Activated T-helper 1 cell treated with anti-CD3 and anti-CD28 coated beads, Interleukin-2, amount 50 U/mL, for 16 hours (primary cell): ENCODE measurements around the gene STARD3.

Experiments
- DNase-seq, 2 donors: peaks; one replicate each; pipeline ENCODE4 v3.0.0-alpha.2; 2020; ENCODE audit warnings: low read depth in 1 of 2, low spot score in 1 of 2

Gene STARD3

DNA sequence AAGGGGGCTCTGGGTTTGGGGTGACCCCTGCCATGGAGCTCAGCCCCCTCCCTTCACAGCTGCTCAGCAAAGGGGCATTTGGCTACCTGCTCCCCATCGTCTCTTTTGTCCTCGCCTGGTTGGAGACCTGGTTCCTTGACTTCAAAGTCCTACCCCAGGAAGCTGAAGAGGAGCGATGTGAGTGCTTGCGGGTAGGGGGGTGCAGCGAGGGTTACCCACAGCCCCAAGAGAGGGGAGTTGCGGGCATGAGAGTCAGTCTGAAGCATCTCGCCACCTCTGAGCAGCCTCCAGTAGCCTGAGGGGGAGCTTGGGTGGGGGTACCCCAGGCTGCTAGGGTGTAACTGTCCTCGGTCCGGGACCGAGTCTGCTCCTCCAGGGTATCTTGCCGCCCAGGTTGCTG is 21.4 kb downstream of the STARD3 start:
- DNase-seq: no peak

DNA sequence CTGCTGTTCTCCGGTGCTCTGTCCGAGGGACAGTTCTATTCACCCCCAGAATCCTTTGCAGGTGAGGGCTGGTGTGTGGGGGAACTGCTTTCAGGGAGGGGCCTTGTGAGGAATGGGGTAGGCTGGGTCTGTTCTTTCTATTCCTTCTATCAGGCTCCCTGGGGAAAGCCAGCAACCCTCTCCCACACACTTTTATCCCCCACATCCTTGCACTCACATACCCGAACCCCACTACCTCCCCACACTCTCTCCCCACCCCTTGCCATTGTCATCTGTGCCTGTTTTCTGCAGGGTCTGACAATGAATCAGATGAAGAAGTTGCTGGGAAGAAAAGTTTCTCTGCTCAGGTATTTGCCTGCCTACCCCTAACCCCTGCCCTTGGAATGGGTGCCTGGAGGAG is 21.8 kb downstream of the STARD3 start:
- DNase-seq: no peak

DNA sequence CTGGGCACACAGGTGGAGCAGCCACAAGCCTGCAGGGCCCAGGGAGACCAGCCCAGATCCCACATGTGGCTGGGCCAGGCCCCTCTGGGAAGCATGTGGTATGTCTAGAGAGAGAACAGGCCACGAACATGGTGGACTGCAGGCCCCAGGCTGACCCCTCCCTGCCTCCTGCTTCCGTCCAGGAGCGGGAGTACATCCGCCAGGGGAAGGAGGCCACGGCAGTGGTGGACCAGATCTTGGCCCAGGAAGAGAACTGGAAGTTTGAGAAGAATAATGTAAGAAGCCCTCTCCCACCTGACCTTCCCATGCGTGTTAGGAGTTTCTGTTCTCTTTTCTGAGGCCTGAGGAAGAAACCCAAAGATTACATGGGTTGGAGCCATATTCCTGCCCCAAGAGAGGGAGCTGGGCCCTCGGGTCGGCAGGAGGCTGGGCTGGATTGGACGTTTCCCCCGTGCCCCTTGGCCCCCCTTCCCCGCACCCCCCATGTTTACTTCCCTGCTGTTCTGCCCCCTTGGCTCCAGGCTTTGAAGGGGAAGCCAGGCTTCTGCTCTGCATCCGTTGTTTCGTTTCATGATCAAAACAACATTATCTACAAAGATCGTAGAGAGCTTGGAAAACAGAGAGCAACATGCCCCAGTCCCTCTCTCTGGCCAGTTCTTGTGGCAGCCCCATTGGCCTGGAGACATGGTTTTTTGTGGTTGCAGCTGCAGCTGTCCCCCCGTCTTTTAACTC is 22.5 kb downstream of the STARD3 start:
- DNase-seq: no peak

DNA sequence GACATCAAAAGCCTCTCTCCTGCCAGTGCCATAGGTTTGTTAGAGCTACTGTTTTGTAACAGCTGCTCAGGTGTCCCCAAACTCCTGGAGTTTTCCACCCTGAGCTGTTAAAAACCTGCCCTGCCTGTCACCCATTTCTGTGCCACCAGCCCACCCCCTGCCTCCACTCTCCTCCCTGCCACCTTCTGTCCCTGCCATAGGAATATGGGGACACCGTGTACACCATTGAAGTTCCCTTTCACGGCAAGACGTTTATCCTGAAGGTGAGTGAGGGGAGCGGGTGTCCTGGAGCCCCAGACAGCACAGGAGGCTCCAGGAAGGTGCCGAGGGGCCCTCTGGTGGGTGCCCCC is 23.0 kb downstream of the STARD3 start:
- no peak for DNase-seq

DNA sequence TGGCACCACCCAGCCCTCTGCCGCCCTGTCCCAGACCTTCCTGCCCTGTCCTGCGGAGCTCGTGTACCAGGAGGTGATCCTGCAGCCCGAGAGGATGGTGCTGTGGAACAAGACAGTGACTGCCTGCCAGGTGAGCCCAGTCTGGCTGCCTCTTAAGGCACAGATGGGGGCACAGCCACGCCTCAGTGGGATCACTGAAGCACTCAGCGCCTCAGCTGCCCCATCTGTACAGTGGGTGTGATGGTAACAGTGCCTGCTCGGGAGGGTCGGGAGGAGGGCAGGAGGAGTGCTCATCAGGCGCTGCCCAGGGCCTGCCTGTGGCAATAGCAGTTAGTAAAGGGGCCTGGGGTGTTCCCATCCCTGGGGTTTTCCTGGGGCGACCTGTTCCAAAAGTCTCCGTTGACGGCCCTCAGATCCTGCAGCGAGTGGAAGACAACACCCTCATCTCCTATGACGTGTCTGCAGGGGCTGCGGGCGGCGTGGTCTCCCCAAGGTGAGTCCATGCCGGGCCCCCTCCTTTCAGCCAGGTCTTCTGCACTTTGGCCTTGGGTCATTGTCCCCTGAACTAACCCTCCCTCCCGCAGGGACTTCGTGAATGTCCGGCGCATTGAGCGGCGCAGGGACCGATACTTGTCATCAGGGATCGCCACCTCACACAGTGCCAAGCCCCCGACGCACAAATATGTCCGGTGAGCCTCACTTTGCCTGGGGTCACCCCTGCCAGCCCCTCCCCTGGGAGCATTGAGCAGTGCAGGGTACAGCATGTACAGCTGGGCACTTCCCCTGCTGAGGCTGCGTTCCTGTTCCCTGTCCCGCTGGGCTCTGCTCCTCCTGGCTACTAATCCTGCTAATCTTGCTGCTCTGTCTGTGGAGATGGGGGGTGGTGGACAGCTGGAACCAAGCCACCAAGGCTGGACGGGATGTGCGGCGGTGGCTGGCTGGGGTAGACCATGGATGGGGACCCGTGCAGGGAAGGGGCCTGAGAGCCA is 23.7 kb downstream of the STARD3 start:
- no peak for DNase-seq

DNA sequence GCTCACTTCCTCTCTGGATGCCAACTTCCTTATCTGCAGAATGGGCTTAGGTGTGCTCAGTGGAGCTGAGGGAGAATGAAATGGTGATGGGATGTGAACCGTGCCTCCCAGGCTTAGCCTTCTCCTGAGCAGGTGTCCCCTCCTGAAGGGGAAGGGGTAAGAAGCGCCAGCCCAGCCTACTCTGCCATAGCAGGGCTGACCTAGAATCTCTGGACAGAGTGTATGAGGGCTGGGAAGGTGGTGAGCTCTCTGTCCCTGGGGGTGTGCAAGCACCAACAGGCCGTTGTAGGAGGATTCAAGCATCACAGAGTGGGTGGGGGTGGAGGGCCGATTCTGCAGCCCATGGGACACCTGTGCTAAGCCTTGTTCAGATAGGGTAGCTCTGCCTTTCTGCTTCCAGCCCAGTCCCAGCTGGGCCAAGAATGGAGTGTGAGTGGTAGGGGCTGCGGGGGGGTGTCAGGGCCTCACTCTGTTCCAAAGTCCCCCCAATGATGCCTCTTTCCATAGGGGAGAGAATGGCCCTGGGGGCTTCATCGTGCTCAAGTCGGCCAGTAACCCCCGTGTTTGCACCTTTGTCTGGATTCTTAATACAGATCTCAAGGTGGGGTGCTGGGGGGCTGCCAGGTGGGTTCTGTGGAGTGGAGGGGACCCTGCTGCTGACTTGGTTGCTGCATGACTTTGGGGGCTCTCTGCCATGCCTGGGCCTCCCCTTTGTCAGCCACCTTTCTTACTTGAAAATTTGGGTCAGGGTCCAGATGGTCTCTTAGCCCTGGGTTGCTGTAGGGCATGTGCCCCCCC is 25.0 kb downstream of the STARD3 start:
- DNase-seq: no peak

DNA sequence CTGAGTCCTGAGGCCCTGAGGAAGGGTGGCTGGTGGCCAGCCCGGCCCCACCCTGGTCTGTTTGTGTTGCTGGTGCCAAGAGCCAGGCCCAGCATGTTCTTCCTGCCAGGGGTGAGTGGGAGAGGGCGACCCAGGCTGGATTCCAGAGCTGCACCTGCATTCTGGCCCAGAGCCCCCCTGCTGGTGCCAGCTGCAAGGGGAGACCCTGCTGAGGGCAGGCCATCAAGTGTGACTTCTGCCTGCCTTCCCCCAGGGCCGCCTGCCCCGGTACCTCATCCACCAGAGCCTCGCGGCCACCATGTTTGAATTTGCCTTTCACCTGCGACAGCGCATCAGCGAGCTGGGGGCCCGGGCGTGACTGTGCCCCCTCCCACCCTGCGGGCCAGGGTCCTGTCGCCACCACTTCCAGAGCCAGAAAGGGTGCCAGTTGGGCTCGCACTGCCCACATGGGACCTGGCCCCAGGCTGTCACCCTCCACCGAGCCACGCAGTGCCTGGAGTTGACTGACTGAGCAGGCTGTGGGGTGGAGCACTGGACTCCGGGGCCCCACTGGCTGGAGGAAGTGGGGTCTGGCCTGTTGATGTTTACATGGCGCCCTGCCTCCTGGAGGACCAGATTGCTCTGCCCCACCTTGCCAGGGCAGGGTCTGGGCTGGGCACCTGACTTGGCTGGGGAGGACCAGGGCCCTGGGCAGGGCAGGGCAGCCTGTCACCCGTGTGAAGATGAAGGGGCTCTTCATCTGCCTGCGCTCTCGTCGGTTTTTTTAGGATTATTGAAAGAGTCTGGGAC is 25.8 kb downstream of the STARD3 start:
- no peak for DNase-seq

DNA sequence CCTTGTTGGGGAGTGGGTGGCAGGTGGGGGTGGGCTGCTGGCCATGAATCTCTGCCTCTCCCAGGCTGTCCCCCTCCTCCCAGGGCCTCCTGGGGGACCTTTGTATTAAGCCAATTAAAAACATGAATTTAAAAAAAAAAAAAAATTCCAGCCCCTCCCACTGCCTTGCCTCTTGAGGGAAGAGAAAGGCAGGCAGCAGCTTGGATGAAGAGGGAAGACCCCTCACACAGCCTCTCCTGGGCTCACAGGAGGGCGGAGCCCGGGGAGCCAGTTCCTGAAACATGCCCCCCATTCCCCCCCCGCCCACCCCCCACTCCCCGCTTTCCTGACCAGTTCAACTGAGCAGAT is 26.4 kb downstream of the STARD3 start:
- DNase-seq: no peak

DNA sequence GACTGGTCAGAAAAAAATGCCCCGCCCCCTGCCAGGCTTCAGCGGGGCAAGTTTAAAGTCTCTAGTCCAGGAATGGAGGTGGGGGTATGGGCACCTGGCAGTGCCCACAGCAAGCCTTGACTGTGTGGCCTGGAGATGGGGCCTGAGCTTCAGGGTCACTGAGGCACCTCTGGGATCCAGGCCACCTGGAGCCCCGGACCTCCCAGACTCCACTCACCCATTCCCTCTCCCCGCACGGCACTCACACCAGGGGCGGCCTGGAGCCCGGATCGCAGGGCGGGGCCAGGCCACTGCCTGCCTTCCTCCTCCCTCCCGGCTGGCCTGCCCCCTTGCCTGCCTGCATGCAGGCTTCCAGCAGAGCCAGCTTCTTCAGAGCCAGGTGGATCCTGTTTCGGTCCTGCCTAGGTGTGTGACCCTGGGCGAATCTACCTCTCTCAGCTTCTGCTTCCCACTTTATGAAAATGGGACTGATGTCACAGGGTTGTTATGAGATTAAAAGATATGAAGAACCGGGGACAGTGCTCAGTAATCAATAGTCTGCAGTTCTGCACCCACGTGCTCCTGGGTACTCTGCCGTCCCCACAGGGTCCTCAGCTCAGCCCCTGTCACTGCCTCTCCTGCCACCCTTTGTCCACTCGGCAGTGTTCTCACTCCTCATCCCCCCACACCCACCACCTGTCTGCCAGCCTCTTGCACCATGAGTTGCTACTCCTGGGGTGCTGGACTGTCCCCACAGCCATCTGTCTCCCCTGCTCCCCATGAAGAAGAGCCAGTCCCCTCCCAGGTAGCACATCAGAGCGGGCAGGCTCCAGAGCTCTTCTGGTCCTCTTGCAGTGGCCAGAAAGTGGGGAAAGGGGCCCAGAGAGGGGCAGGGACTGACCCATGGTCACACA is 27.0 kb downstream of the STARD3 start:
- DNase-seq: no peak

DNA sequence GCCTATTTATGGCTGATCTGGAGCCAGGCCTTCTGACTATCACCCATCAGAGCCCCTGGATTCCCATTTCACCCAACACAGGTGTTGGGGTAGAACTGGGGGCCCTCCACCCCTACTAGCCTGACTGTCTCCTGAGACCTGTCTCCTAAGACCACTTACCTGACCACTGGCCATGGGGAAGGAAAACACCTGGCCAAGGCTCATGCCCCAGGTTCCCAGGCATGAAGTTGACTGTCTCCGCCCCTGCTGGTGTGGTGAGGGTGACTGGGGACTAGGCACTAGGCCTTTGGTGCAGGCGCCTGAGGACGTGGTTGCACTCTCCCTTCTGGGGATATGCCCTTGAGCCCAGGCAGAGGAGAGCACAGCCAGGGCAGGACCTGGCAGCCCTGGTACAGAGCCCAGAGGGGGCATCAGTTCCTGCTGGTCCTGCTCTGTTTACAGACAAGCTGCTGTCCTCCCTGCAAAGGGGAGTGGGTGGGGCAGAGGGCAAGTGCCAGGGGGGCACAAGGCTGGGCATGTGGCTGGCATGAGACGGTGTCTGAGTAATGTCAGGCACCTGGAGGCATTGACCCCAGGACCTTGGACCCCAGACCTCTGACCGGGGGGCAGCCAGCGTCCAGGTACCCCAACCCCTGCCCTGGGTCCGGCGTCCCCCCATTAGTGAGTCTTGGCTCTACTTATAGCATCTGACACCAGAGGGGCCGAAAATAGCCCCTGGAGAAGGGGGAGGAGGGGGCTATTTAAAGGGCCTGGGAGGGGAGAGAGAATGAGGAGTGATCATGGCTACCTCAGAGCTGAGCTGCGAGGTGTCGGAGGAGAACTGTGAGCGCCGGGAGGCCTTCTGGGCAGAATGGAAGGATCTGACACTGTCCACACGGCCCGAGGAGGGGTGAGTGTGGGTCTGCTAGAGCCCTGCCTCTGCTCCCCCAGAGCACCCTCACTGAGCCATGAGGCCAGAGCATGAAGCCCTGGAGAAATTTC is 27.9 kb downstream of the STARD3 start, which contains the start of gene TCAP:
Gene TCAP, plus strand, starts transcription at position 769 of the 981 bp plus-strand sequence. Its CDS starts 11 bp downstream, at position 780.
- no peak for DNase-seq

DNA sequence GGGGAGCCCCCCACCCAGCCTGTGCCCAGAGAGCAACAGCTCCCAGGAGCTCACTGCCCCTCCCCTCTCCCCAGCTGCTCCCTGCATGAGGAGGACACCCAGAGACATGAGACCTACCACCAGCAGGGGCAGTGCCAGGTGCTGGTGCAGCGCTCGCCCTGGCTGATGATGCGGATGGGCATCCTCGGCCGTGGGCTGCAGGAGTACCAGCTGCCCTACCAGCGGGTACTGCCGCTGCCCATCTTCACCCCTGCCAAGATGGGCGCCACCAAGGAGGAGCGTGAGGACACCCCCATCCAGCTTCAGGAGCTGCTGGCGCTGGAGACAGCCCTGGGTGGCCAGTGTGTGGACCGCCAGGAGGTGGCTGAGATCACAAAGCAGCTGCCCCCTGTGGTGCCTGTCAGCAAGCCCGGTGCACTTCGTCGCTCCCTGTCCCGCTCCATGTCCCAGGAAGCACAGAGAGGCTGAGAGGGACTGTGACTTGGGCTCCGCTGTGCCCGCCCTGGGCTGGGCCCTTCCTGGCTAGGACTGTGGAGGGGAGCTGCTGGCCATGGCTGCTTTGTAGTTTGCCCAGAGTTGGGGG is 28.8 kb downstream of the STARD3 start:
- no peak for DNase-seq

DNA sequence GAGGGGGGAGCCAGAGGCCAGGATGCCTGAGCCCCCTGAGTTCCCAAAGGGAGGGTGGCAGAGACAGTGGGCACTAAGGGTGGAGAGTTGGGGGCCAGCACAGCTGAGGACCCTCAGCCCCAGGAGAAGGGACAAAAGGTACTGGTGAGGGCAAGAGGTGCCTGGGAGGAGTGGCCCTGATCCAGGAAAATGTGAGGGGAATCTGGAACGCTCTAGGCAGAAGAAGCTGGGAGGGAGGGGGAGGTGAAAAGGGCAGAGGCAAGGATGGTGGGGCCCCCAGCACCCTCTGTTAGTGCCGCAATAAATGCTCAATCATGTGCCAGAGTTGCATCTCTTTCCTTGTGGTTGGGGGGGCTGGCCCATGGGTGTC is 29.3 kb downstream of the STARD3 start:
- DNase-seq: no peak

DNA sequence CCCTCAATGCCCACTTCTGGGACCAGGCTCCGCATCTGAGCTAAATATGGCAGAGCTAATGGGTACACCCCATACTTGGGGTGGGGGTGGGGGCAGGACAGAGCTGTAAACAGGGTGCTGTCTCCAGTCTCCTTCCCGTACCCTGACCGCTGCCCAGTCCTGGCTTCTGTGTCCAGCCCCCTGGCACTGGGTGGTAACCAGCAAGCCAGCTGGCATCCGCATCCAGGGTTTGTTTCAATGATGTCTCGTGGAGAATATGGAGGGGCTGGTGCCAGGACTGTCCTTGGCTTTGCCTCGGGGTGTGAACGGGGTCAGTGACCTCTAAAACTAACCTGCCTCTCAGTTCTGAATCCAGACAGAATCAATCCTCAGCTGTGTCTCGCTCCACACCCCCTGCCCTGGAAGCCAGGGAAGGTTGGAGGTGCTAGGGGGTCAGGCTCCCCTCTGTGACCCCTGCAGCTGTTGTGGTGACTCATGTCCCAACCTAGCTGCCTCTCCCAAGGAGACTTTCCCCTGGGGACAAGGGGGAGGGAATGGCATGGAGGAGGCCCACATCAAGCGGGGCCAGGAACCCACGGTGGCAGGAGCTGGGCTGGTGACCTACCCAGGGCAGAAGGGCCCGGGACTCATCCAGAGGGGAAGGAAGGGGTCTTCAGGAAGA is 29.8 kb downstream of the STARD3 start:
- DNase-seq: no peak

DNA sequence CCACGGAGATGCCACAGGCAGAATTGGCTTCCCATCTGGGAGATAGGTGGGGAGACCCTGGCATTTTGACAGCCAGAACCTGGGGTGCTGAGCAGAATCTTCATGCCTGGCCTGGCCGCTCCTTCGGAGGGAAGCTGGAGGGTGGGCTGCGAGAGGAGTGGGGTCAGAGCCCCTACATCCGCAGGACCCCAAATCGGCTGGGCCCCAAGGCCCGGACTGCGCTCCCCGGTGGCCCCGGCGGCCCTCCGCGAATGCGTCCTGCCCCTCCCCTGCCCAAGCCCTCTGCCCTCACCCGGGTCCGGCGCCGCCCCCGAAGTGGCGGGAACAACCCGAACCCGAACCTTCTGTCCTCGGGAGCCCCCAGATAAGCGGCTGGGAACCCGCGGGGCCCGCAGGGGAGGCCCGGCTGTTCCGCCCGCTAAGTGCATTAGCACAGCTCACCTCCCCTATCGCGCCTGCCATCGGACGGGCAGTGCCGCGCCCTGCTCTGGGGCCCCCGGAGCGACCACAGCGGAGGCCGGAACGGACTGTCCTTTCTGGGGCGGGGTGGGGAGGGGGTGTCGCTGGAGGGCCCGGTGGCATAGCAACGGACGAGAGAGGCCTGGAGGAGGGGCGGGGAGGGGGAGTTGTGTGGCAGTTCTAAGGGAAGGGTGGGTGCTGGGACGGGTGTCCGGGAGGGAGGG is 30.5 kb downstream of the STARD3 start:
- DNase-seq: no peak

DNA sequence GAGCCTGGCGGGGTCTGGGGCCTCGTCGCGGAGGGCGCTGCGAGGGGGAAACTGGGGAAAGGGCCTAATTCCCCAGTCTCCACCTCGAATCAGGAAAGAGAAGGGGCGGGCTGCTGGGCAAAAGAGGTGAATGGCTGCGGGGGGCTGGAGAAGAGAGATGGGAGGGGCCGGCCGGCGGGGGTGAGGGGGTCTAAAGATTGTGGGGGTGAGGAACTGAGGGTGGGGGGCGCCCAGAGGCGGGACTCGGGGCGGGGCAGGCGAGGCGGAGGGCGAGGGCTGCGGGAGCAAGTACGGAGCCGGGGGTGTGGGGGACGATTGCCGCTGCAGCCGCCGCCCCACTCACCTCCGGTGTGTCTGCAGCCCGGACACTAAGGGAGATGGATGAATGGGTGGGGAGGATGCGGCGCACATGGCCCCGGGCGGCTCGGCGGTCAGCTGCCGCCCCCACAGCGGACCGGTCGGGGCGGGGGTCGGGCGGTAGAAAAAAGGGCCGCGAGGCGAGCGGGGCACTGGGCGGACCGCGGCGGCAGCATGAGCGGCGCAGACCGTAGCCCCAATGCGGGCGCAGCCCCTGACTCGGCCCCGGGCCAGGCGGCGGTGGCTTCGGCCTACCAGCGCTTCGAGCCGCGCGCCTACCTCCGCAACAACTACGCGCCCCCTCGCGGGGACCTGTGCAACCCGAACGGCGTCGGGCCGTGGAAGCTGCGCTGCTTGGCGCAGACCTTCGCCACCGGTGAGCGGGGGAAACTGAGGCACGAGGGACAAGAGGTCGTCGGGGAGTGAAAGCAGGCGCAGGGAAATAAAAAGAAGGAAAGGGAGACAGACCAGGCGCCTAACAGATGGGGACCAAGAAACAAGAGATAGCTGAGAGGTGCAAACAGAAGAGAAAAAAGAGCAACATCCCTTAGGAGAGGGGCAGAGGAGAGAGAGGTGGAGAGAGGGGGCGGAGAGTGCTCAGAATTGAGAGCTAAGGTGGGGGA is 31.3 kb downstream of the STARD3 start, which contains the start of gene PNMT:
Gene PNMT, plus strand, starts transcription at position 509 of the 980 bp plus-strand sequence. Its CDS starts 23 bp downstream, at position 532.
- DNase-seq: peak; percentile 32 to 53
